ENCODE data around the gene SNTB2.

Gene SNTB2

GRCh38 chr16:69298261-69298660 lies 111.3 kb downstream of the SNTB2 start:
- no peaks in the 10 kb centered on the region for H3K4me1 ChIP-seq (ENCODE audit: control insufficient read depth in 1 of 2, insufficient read depth in 2 of 2, low read length in 2 of 2)
- no peak overlapping the region for H3K27ac ChIP-seq (ENCODE audit: low read depth, low read length)
- H3K27me3 ChIP-seq (ENCODE audit: control insufficient read depth in 1 of 2, insufficient read depth in 2 of 2, low read length in 2 of 2), result no peaks in the 10 kb centered on the region
- peaks cover 7 to 29% of the 10 kb centered on the region in 2 donors for H3K36me3 ChIP-seq (ENCODE audit: control insufficient read depth in 1 of 2, insufficient read depth in 2 of 2, low read length in 2 of 2)
- no peak overlapping the region for H3K9ac ChIP-seq (ENCODE audit: low read depth in 1 of 2, low read length in 2 of 2)
- no peaks in the 10 kb centered on the region for H3K9me3 ChIP-seq (ENCODE audit: control insufficient read depth in 1 of 2, low read length in 2 of 2)
- no peak overlapping the region for H3K4me3 ChIP-seq (ENCODE audit: low read depth in 1 of 2, low read length in 2 of 2)

GRCh38 chr16:69301187-69301586 lies 114.2 kb downstream of the SNTB2 start:
- H3K27me3 ChIP-seq (ENCODE audit: control insufficient read depth in 1 of 2, insufficient read depth in 2 of 2, low read length in 2 of 2), result no peaks in the 10 kb centered on the region
- H3K27ac ChIP-seq (ENCODE audit: low read depth, low read length), result no peak overlapping the region
- H3K9me3 ChIP-seq (ENCODE audit: control insufficient read depth in 1 of 2, low read length in 2 of 2), result no peaks in the 10 kb centered on the region
- no peak overlapping the region for H3K9ac ChIP-seq (ENCODE audit: low read depth in 1 of 2, low read length in 2 of 2)
- H3K4me3 ChIP-seq (ENCODE audit: low read depth in 1 of 2, low read length in 2 of 2), result no peak overlapping the region
- no peaks in the 10 kb centered on the region for H3K4me1 ChIP-seq (ENCODE audit: control insufficient read depth in 1 of 2, insufficient read depth in 2 of 2, low read length in 2 of 2)
- H3K36me3 ChIP-seq (ENCODE audit: control insufficient read depth in 1 of 2, insufficient read depth in 2 of 2, low read length in 2 of 2), result peaks cover 7 to 24% of the 10 kb centered on the region in 2 donors

GRCh38 chr16:69301861-69302260 lies 114.9 kb downstream of the SNTB2 start:
- Histone ChIP-seq H3K4me1 (ENCODE audit: control insufficient read depth in 1 of 2, insufficient read depth in 2 of 2, low read length in 2 of 2) (no peaks in the 10 kb centered on the region), H3K9me3 (ENCODE audit: control insufficient read depth in 1 of 2, low read length in 2 of 2) (no peaks in the 10 kb centered on the region), H3K9ac (ENCODE audit: low read depth in 1 of 2, low read length in 2 of 2) (no peak overlapping the region), H3K27ac (ENCODE audit: low read depth, low read length) (no peak overlapping the region), H3K4me3 (ENCODE audit: low read depth in 1 of 2, low read length in 2 of 2) (no peak overlapping the region), H3K27me3 (ENCODE audit: control insufficient read depth in 1 of 2, insufficient read depth in 2 of 2, low read length in 2 of 2) (no peaks in the 10 kb centered on the region), H3K36me3 (ENCODE audit: control insufficient read depth in 1 of 2, insufficient read depth in 2 of 2, low read length in 2 of 2) (peaks cover 7 to 24% of the 10 kb centered on the region in 2 donors)

GRCh38 chr16:69302301-69302700 lies 115.3 kb downstream of the SNTB2 start:
- H3K4me3 ChIP-seq (ENCODE audit: low read depth in 1 of 2, low read length in 2 of 2), result no peak overlapping the region
- H3K36me3 ChIP-seq (ENCODE audit: control insufficient read depth in 1 of 2, insufficient read depth in 2 of 2, low read length in 2 of 2), result peaks cover 7 to 24% of the 10 kb centered on the region in 2 donors

GRCh38 chr16:69306031-69306430 lies 119.1 kb downstream of the SNTB2 start:
- H3K9ac ChIP-seq (ENCODE audit: low read depth in 1 of 2, low read length in 2 of 2), result no peak overlapping the region
- peaks cover 3 to 5% of the 10 kb centered on the region in 2 donors for H3K4me1 ChIP-seq (ENCODE audit: control insufficient read depth in 1 of 2, insufficient read depth in 2 of 2, low read length in 2 of 2)
- no peak overlapping the region for H3K27ac ChIP-seq (ENCODE audit: low read depth, low read length)
- no peaks in the 10 kb centered on the region for H3K9me3 ChIP-seq (ENCODE audit: control insufficient read depth in 1 of 2, low read length in 2 of 2)
- no peaks in the 10 kb centered on the region for H3K27me3 ChIP-seq (ENCODE audit: control insufficient read depth in 1 of 2, insufficient read depth in 2 of 2, low read length in 2 of 2)
- H3K36me3 ChIP-seq (ENCODE audit: control insufficient read depth in 1 of 2, insufficient read depth in 2 of 2, low read length in 2 of 2), result peaks cover 0 to 7% of the 10 kb centered on the region in 2 donors
- no peak overlapping the region for H3K4me3 ChIP-seq (ENCODE audit: low read depth in 1 of 2, low read length in 2 of 2)

More at GRCh38 chr16:69302301-69302700, 115.3 kb downstream of the SNTB2 start:
- H3K27ac ChIP-seq (ENCODE audit: low read depth, low read length), result no peak overlapping the region
- H3K9ac ChIP-seq (ENCODE audit: low read depth in 1 of 2, low read length in 2 of 2), result no peak overlapping the region
- no peaks in the 10 kb centered on the region for H3K9me3 ChIP-seq (ENCODE audit: control insufficient read depth in 1 of 2, low read length in 2 of 2)
- no peaks in the 10 kb centered on the region for H3K27me3 ChIP-seq (ENCODE audit: control insufficient read depth in 1 of 2, insufficient read depth in 2 of 2, low read length in 2 of 2)
- no peaks in the 10 kb centered on the region for H3K4me1 ChIP-seq (ENCODE audit: control insufficient read depth in 1 of 2, insufficient read depth in 2 of 2, low read length in 2 of 2)

- Histone ChIP-seq H3K27ac (ENCODE audit: low read depth, low read length) (no peak overlapping the region), H3K9ac (ENCODE audit: low read depth in 1 of 2, low read length in 2 of 2) (no peak overlapping the region), H3K4me3 (ENCODE audit: low read depth in 1 of 2, low read length in 2 of 2) (no peak overlapping the region), H3K27me3 (ENCODE audit: control insufficient read depth in 1 of 2, insufficient read depth in 2 of 2, low read length in 2 of 2) (no peaks in the 10 kb centered on the region), H3K4me1 (ENCODE audit: control insufficient read depth in 1 of 2, insufficient read depth in 2 of 2, low read length in 2 of 2) (peaks cover 6% of the 10 kb centered on the region in 2 donors), H3K9me3 (ENCODE audit: control insufficient read depth in 1 of 2, low read length in 2 of 2) (no peaks in the 10 kb centered on the region), H3K36me3 (ENCODE audit: control insufficient read depth in 1 of 2, insufficient read depth in 2 of 2, low read length in 2 of 2) (peaks cover 0 to 3% of the 10 kb centered on the region in 2 donors)
These were observed 120.1 kb downstream of the SNTB2 start for GRCh38 chr16:69307091-69307490.

- H3K27me3 ChIP-seq (ENCODE audit: control insufficient read depth in 1 of 2, insufficient read depth in 2 of 2, low read length in 2 of 2), result no peaks in the 10 kb centered on the region
- H3K4me3 ChIP-seq (ENCODE audit: low read depth in 1 of 2, low read length in 2 of 2), result no peak overlapping the region
- peaks cover 0 to 3% of the 10 kb centered on the region in 2 donors for H3K36me3 ChIP-seq (ENCODE audit: control insufficient read depth in 1 of 2, insufficient read depth in 2 of 2, low read length in 2 of 2)
- no peaks in the 10 kb centered on the region for H3K9me3 ChIP-seq (ENCODE audit: control insufficient read depth in 1 of 2, low read length in 2 of 2)
- no peak overlapping the region for H3K27ac ChIP-seq (ENCODE audit: low read depth, low read length)
- peaks cover 9% of the 10 kb centered on the region in 2 donors for H3K4me1 ChIP-seq (ENCODE audit: control insufficient read depth in 1 of 2, insufficient read depth in 2 of 2, low read length in 2 of 2)
- no peak overlapping the region for H3K9ac ChIP-seq (ENCODE audit: low read depth in 1 of 2, low read length in 2 of 2)
These were observed 120.9 kb downstream of the SNTB2 start for GRCh38 chr16:69307856-69308255.

GRCh38 chr16:69309316-69309715 lies 122.4 kb downstream of the SNTB2 start:
- Histone ChIP-seq H3K9me3 (ENCODE audit: control insufficient read depth in 1 of 2, low read length in 2 of 2) (no peaks in the 10 kb centered on the region), H3K4me3 (ENCODE audit: low read depth in 1 of 2, low read length in 2 of 2) (no peak overlapping the region), H3K27me3 (ENCODE audit: control insufficient read depth in 1 of 2, insufficient read depth in 2 of 2, low read length in 2 of 2) (no peaks in the 10 kb centered on the region), H3K36me3 (ENCODE audit: control insufficient read depth in 1 of 2, insufficient read depth in 2 of 2, low read length in 2 of 2) (peaks cover 2 to 6% of the 10 kb centered on the region in 2 donors), H3K9ac (ENCODE audit: low read depth in 1 of 2, low read length in 2 of 2) (no peak overlapping the region), H3K27ac (ENCODE audit: low read depth, low read length) (no peak overlapping the region), H3K4me1 (ENCODE audit: control insufficient read depth in 1 of 2, insufficient read depth in 2 of 2, low read length in 2 of 2) (peaks cover 9% of the 10 kb centered on the region in 2 donors)

GRCh38 chr16:69310653-69311532 lies 123.9 kb downstream of the SNTB2 start, which contains the start of gene VPS4A:
TSS of gene VPS4A (plus strand) at chr16:69311350. CDS start at chr16:69311512, 162 bp downstream.
- H3K27ac ChIP-seq (ENCODE audit: low read depth, low read length), result peak within 1 kb of the TSS; percentile 85
- no peaks in the 10 kb centered on the region for H3K27me3 ChIP-seq (ENCODE audit: control insufficient read depth in 1 of 2, insufficient read depth in 2 of 2, low read length in 2 of 2)
- H3K9ac ChIP-seq (ENCODE audit: low read depth in 1 of 2, low read length in 2 of 2), result peak within 1 kb of the TSS; percentile 71 to 92
- H3K4me1 ChIP-seq (ENCODE audit: control insufficient read depth in 1 of 2, insufficient read depth in 2 of 2, low read length in 2 of 2), result peaks cover 9% of the 10 kb centered on the region in 2 donors
- no peaks in the 10 kb centered on the region for H3K9me3 ChIP-seq (ENCODE audit: control insufficient read depth in 1 of 2, low read length in 2 of 2)
- H3K36me3 ChIP-seq (ENCODE audit: control insufficient read depth in 1 of 2, insufficient read depth in 2 of 2, low read length in 2 of 2), result peaks cover 10 to 16% of the 10 kb centered on the region in 2 donors
- H3K4me3 ChIP-seq (ENCODE audit: low read depth in 1 of 2, low read length in 2 of 2), result peak within 1 kb of the TSS; percentile 78 to 89

- Histone ChIP-seq H3K9ac (ENCODE audit: low read depth in 1 of 2, low read length in 2 of 2) (peak overlapping the region; percentile 71 to 92), H3K9me3 (ENCODE audit: control insufficient read depth in 1 of 2, low read length in 2 of 2) (no peaks in the 10 kb centered on the region), H3K36me3 (ENCODE audit: control insufficient read depth in 1 of 2, insufficient read depth in 2 of 2, low read length in 2 of 2) (peaks cover 19 to 25% of the 10 kb centered on the region in 2 donors), H3K27me3 (ENCODE audit: control insufficient read depth in 1 of 2, insufficient read depth in 2 of 2, low read length in 2 of 2) (no peaks in the 10 kb centered on the region), H3K4me1 (ENCODE audit: control insufficient read depth in 1 of 2, insufficient read depth in 2 of 2, low read length in 2 of 2) (peaks cover 9% of the 10 kb centered on the region in 2 donors), H3K4me3 (ENCODE audit: low read depth in 1 of 2, low read length in 2 of 2) (peak overlapping the region; percentile 78 to 89), H3K27ac (ENCODE audit: low read depth, low read length) (peak overlapping the region; percentile 85)
These were observed 124.8 kb downstream of the SNTB2 start for GRCh38 chr16:69311533-69312387.

Measured in duodenal mucosa (tissue), 2 donors.